T-helper 17 cell (primary cell): Measurements from ENCODE around the gene ASB2. TPM values are rescaled to one million over a fixed set of nuclear protein-coding genes. Genes with fewer than 3 reads are reported as not detected.

Experiments used
- ATAC-seq: fragments of 150-1000 bp; cut with Tn5 transposase; 2 replicates; pipeline ENCODE4 v1.10.0; 2021; ENCODE audit warnings: mild to moderate bottlenecking, moderate library complexity
- DNase-seq, 3 donors: peaks; one replicate each; pipeline versions ENCODE4 v3.0.0 to v3.0.0-alpha.2; 2020 to 2021
- H3K9me3 ChIP-seq: one replicate; pipeline ENCODE4 v1.7.0; 2013; ENCODE audit warnings: low read length, mild to moderate bottlenecking; ENCODE audit not compliant: control insufficient read depth, poor library complexity, severe bottlenecking
- H3K27ac Mint-ChIP-seq: one replicate; pipeline ENCODE4 v1.8.0; 2022; ENCODE audit warnings: mild to moderate bottlenecking, moderate library complexity, mixed read lengths
- H3K27me3 Mint-ChIP-seq: one replicate; pipeline ENCODE4 v1.8.0; 2022; ENCODE audit warnings: mixed read lengths
- H3K36me3 Mint-ChIP-seq: one replicate; pipeline ENCODE4 v1.8.0; 2022; ENCODE audit warnings: low read depth, mixed read lengths
- H3K4me1 Mint-ChIP-seq: one replicate; pipeline ENCODE4 v1.8.0; 2022; ENCODE audit warnings: mild to moderate bottlenecking, mixed read lengths
- H3K4me3 Mint-ChIP-seq: one replicate; pipeline ENCODE4 v1.8.0; 2022; ENCODE audit warnings: mild to moderate bottlenecking, moderate library complexity, mixed read lengths
- total RNA-seq, 4 donors: library from RNA in 2 of 4; stranded (reverse) in 2 of 4; gene quantifications; one replicate each; pipeline ENCODE4 v1.2.3 and lab custom pipeline; 2022 to 2026

ASB2 gene
- total RNA-seq, 2 donors from 2014 or later: 2.3 to 6.5 TPM

- peaks cover 4% of the 10 kb centered on the region for H3K36me3 Mint-ChIP-seq
- DNase-seq: no peak
- no peak for ATAC-seq
- H3K4me3 Mint-ChIP-seq: no peak overlapping the region
- no peaks in the 10 kb centered on the region for H3K9me3 ChIP-seq
- peaks cover 29% of the 10 kb centered on the region for H3K4me1 Mint-ChIP-seq
- peaks cover 4% of the 10 kb centered on the region for H3K27me3 Mint-ChIP-seq
- H3K27ac Mint-ChIP-seq: no peak overlapping the region
Observed at GRCh38 chr14:93981316-93982229, 5.2 kb upstream of the ASB2 start.

GRCh38 chr14:93980456-93981201 lies 4.3 kb upstream of the ASB2 start:
- ATAC-seq (no peak), DNase-seq (no peak)
- Mint-ChIP-seq H3K27ac (no peak overlapping the region), H3K27me3 (peaks cover 4% of the 10 kb centered on the region), H3K4me3 (no peak overlapping the region), H3K4me1 (peaks cover 36% of the 10 kb centered on the region), H3K36me3 (peaks cover 4% of the 10 kb centered on the region)
- no peaks in the 10 kb centered on the region for H3K9me3 ChIP-seq

- ATAC-seq: peak; percentile 14
- Mint-ChIP-seq H3K4me3 (no peak overlapping the region), H3K36me3 (peaks cover 4% of the 10 kb centered on the region), H3K27ac (peak overlapping the region; percentile 44), H3K27me3 (peaks cover 4% of the 10 kb centered on the region), H3K4me1 (peaks cover 40% of the 10 kb centered on the region)
- no peaks in the 10 kb centered on the region for H3K9me3 ChIP-seq
- no peak for DNase-seq
Observed at GRCh38 chr14:93978735-93979134, 2.4 kb upstream of the ASB2 start.

- H3K27me3 Mint-ChIP-seq: peaks cover 4% of the 10 kb centered on the region
- no peaks in the 10 kb centered on the region for H3K9me3 ChIP-seq
- DNase-seq (peak in 2 of 3 donors; percentile 45 to 55), ATAC-seq (peak; percentile 93)
- H3K4me3 Mint-ChIP-seq: peak overlapping the region; percentile 4
- peaks cover 4% of the 10 kb centered on the region for H3K36me3 Mint-ChIP-seq
- H3K4me1 Mint-ChIP-seq: peaks cover 40% of the 10 kb centered on the region
- H3K27ac Mint-ChIP-seq: peak overlapping the region; percentile 44
Observed at GRCh38 chr14:93977790-93978581, 1.6 kb upstream of the ASB2 start.

GRCh38 chr14:93977171-93977570 lies 801 bp upstream of the ASB2 start:
- H3K4me1 Mint-ChIP-seq: peaks cover 41% of the 10 kb centered on the region
- ATAC-seq: no peak
- H3K27me3 Mint-ChIP-seq: peaks cover 4% of the 10 kb centered on the region
- H3K9me3 ChIP-seq: no peaks in the 10 kb centered on the region
- peak overlapping the region; percentile 71 for H3K4me3 Mint-ChIP-seq
- no peak for DNase-seq
- peak overlapping the region; percentile 44 for H3K27ac Mint-ChIP-seq
- peaks cover 4% of the 10 kb centered on the region for H3K36me3 Mint-ChIP-seq

GRCh38 chr14:93975791-93976476 lies 436 bp downstream of the ASB2 start:
- DNase-seq (no peak), ATAC-seq (no peak)
- Mint-ChIP-seq H3K4me3 (peak overlapping the region; percentile 71), H3K27ac (no peak overlapping the region), H3K27me3 (peaks cover 4% of the 10 kb centered on the region), H3K4me1 (peaks cover 50% of the 10 kb centered on the region), H3K36me3 (peaks cover 4% of the 10 kb centered on the region)
- H3K9me3 ChIP-seq: no peaks in the 10 kb centered on the region

GRCh38 chr14:93974833-93975232 lies 1.5 kb downstream of the ASB2 start:
- Mint-ChIP-seq H3K4me3 (no peak overlapping the region), H3K4me1 (peaks cover 50% of the 10 kb centered on the region), H3K27me3 (no peaks in the 10 kb centered on the region), H3K36me3 (peaks cover 4% of the 10 kb centered on the region), H3K27ac (no peak overlapping the region)
- DNase-seq (no peak), ATAC-seq (no peak)
- H3K9me3 ChIP-seq: no peaks in the 10 kb centered on the region

GRCh38 chr14:93974299-93974698 lies 2.1 kb downstream of the ASB2 start:
- peaks cover 48% of the 10 kb centered on the region for H3K4me1 Mint-ChIP-seq
- H3K36me3 Mint-ChIP-seq: peaks cover 4% of the 10 kb centered on the region
- DNase-seq: no peak

GRCh38 chr14:93973607-93974006 lies 2.8 kb downstream of the ASB2 start:
- peaks cover 48% of the 10 kb centered on the region for H3K4me1 Mint-ChIP-seq
- DNase-seq (no peak), ATAC-seq (no peak)
- H3K36me3 Mint-ChIP-seq: peaks cover 4% of the 10 kb centered on the region
- no peaks in the 10 kb centered on the region for H3K9me3 ChIP-seq
- H3K4me3 Mint-ChIP-seq: no peak overlapping the region
- H3K27me3 Mint-ChIP-seq: no peaks in the 10 kb centered on the region
- no peak overlapping the region for H3K27ac Mint-ChIP-seq

More at GRCh38 chr14:93974299-93974698, 2.1 kb downstream of the ASB2 start:
- no peak overlapping the region for H3K4me3 Mint-ChIP-seq
- no peaks in the 10 kb centered on the region for H3K27me3 Mint-ChIP-seq
- ATAC-seq: no peak
- H3K9me3 ChIP-seq: no peaks in the 10 kb centered on the region
- no peak overlapping the region for H3K27ac Mint-ChIP-seq

GRCh38 chr14:93972618-93973205 lies 3.7 kb downstream of the ASB2 start:
- no peak for DNase-seq
- H3K27me3 Mint-ChIP-seq: no peaks in the 10 kb centered on the region
- H3K4me3 Mint-ChIP-seq: peak overlapping the region; percentile 64
- H3K27ac Mint-ChIP-seq: peak overlapping the region; percentile 47
- peaks cover 41% of the 10 kb centered on the region for H3K4me1 Mint-ChIP-seq
- no peaks in the 10 kb centered on the region for H3K9me3 ChIP-seq
- H3K36me3 Mint-ChIP-seq: peaks cover 4% of the 10 kb centered on the region
- ATAC-seq: no peak

GRCh38 chr14:93971635-93972027 lies 4.7 kb downstream of the ASB2 start:
- Mint-ChIP-seq H3K4me3 (peak overlapping the region; percentile 89), H3K36me3 (peaks cover under 1% of the 10 kb centered on the region), H3K27ac (peak overlapping the region; percentile 68), H3K4me1 (peaks cover 36% of the 10 kb centered on the region), H3K27me3 (no peaks in the 10 kb centered on the region)
- ATAC-seq: no peak
- no peaks in the 10 kb centered on the region for H3K9me3 ChIP-seq
- no peak for DNase-seq

GRCh38 chr14:93970965-93971634 lies 5.3 kb downstream of the ASB2 start:
- Mint-ChIP-seq H3K36me3 (no peaks in the 10 kb centered on the region), H3K4me1 (peaks cover 33% of the 10 kb centered on the region), H3K27me3 (no peaks in the 10 kb centered on the region), H3K27ac (peak overlapping the region; percentile 68), H3K4me3 (peak overlapping the region; percentile 89)
- no peak for DNase-seq
- peak; percentile 54 for ATAC-seq
- no peaks in the 10 kb centered on the region for H3K9me3 ChIP-seq
